Mammary epithelial cell (primary cell): Measurements from ENCODE around the gene WDR26.

Experiments used
- CTCF ChIP-seq, 2 donors: IDR thresholded peaks in 1 of 2; conservative IDR thresholded peaks in 1 of 2; 2 replicates each; pipeline ENCODE4 v1.5.1; 2011 to 2012; ENCODE audit warnings: inconsistent platforms in 2 of 2, low read length in 2 of 2, mild to moderate bottlenecking in 2 of 2, control low read depth in 1 of 2, low read depth in 1 of 2; ENCODE audit not compliant: insufficient read depth in 1 of 2; ENCODE audit errors: extremely low read depth in 1 of 2
- EZH2 ChIP-seq: IDR thresholded peaks from 2 replicates; pipeline ENCODE4 v1.6.1; 2012; ENCODE audit warnings: low read length, inconsistent platforms, borderline replicate concordance

- TF ChIP-seq CTCF (conservative IDR thresholded peaks at IDR 0.05 in 1 of 2, IDR thresholded peaks at IDR 0.05 in 1 of 2; ENCODE audit: extremely low read depth in 1 of 2, insufficient read depth in 1 of 2, low read depth in 1 of 2, low read length in 2 of 2) (no peak), EZH2 (no peak)
Observed at GRCh38 chr1:224450159-224450558, 15.6 kb upstream of the WDR26 start.
